ENCODE data around the gene RNF5.

RNF5 gene

GRCh38 chr6:32218167-32218566 is 40.0 kb downstream of the RNF5 start:
- Histone ChIP-seq H3K27me3 (ENCODE audit: insufficient read depth, low read length) (no peaks in the 10 kb centered on the region), H3K27ac (ENCODE audit: low read depth, low read length) (no peak overlapping the region), H3K23ac (ENCODE audit: low read length) (no peak overlapping the region), H3K4me3 (ENCODE audit: low read depth, low read length) (no peak overlapping the region), H3K79me2 (ENCODE audit: control insufficient read depth, insufficient read depth, low read length, poor library complexity) (no peaks in the 10 kb centered on the region), H3K36me3 (ENCODE audit: control insufficient read depth in 1 of 2, insufficient read depth in 2 of 2, low read length in 2 of 2) (no peaks in the 10 kb centered on the region), H2BK5ac (ENCODE audit: low read depth, low read length, poor library complexity) (no peak overlapping the region), H4K12ac (ENCODE audit: low read depth, low read length) (no peak overlapping the region), H2BK12ac (ENCODE audit: low read length) (no peak overlapping the region), H3K4ac (ENCODE audit: low read depth, low read length) (no peak overlapping the region), H2AK5ac (ENCODE audit: low read length) (no peak overlapping the region), H3K4me2 (ENCODE audit: low read length) (no peak overlapping the region), H3K4me1 (ENCODE audit: control insufficient read depth in 1 of 2, insufficient read depth in 2 of 2, low read length in 2 of 2) (no peaks in the 10 kb centered on the region), H3K9ac (ENCODE audit: low read length) (no peak overlapping the region), H2AFZ (ENCODE audit: insufficient read depth, low read length, poor library complexity) (no peak overlapping the region), H3K14ac (ENCODE audit: low read length) (no peak overlapping the region), H4K91ac (ENCODE audit: low read depth, low read length) (no peak overlapping the region), H2BK120ac (ENCODE audit: insufficient read depth, low read length, poor library complexity) (no peak overlapping the region), H4K8ac (ENCODE audit: low read depth, low read length) (no peak overlapping the region), H3K18ac (ENCODE audit: low read length) (no peak overlapping the region), H3K9me3 (ENCODE audit: insufficient read depth, low read depth, low read length) (peaks cover 2% of the 10 kb centered on the region), H3K79me1 (ENCODE audit: low read length) (no peaks in the 10 kb centered on the region)
- no CpG with 5 or more reads among the region's 7 CpGs for WGBS (ENCODE audit: extremely low coverage, insufficient coverage, insufficient read length)
- DNase-seq: no peak

- H3K27me3 ChIP-seq (ENCODE audit: insufficient read depth, low read length): no peaks in the 10 kb centered on the region
- no peak overlapping the region for H3K27ac ChIP-seq (ENCODE audit: low read depth, low read length)
- H2AK5ac ChIP-seq (ENCODE audit: low read length): no peak overlapping the region
Observed at GRCh38 chr6:32220021-32220420, 41.8 kb downstream of the RNF5 start.

GRCh38 chr6:32222333-32223230 is 44.4 kb downstream of the RNF5 start:
- H3K79me2 ChIP-seq (ENCODE audit: control insufficient read depth, insufficient read depth, low read length, poor library complexity): no peaks in the 10 kb centered on the region
- no peak overlapping the region for H3K14ac ChIP-seq (ENCODE audit: low read length)
- H3K18ac ChIP-seq (ENCODE audit: low read length): no peak overlapping the region
- H3K9me3 ChIP-seq (ENCODE audit: insufficient read depth, low read depth, low read length): peaks cover 4% of the 10 kb centered on the region
- no peak overlapping the region for H3K4me3 ChIP-seq (ENCODE audit: low read depth, low read length)
- H4K12ac ChIP-seq (ENCODE audit: low read depth, low read length): no peak overlapping the region
- no peak overlapping the region for H2AK5ac ChIP-seq (ENCODE audit: low read length)
- H3K4ac ChIP-seq (ENCODE audit: low read depth, low read length): no peak overlapping the region
- H2BK12ac ChIP-seq (ENCODE audit: low read length): no peak overlapping the region
- H3K23ac ChIP-seq (ENCODE audit: low read length): no peak overlapping the region
- WGBS (ENCODE audit: extremely low coverage, insufficient coverage, insufficient read length): no CpG with 5 or more reads among the region's 8 CpGs
- no peak overlapping the region for H2BK5ac ChIP-seq (ENCODE audit: low read depth, low read length, poor library complexity)
- H3K27me3 ChIP-seq (ENCODE audit: insufficient read depth, low read length): no peaks in the 10 kb centered on the region
- H4K91ac ChIP-seq (ENCODE audit: low read depth, low read length): no peak overlapping the region
- no peak overlapping the region for H3K9ac ChIP-seq (ENCODE audit: low read length)
- no peak overlapping the region for H4K8ac ChIP-seq (ENCODE audit: low read depth, low read length)
- DNase-seq: no peak
- no peak overlapping the region for H2AFZ ChIP-seq (ENCODE audit: insufficient read depth, low read length, poor library complexity)
- no peaks in the 10 kb centered on the region for H3K36me3 ChIP-seq (ENCODE audit: control insufficient read depth in 1 of 2, insufficient read depth in 2 of 2, low read length in 2 of 2)
- no peaks in the 10 kb centered on the region for H3K4me1 ChIP-seq (ENCODE audit: control insufficient read depth in 1 of 2, insufficient read depth in 2 of 2, low read length in 2 of 2)
- no peak overlapping the region for H3K4me2 ChIP-seq (ENCODE audit: low read length)
- H3K27ac ChIP-seq (ENCODE audit: low read depth, low read length): no peak overlapping the region
- H2BK120ac ChIP-seq (ENCODE audit: insufficient read depth, low read length, poor library complexity): no peak overlapping the region
- H3K79me1 ChIP-seq (ENCODE audit: low read length): no peaks in the 10 kb centered on the region

More at GRCh38 chr6:32220021-32220420, 41.8 kb downstream of the RNF5 start:
- Histone ChIP-seq H3K4me1 (ENCODE audit: control insufficient read depth in 1 of 2, insufficient read depth in 2 of 2, low read length in 2 of 2) (no peaks in the 10 kb centered on the region), H2BK5ac (ENCODE audit: low read depth, low read length, poor library complexity) (no peak overlapping the region), H3K79me2 (ENCODE audit: control insufficient read depth, insufficient read depth, low read length, poor library complexity) (no peaks in the 10 kb centered on the region), H4K91ac (ENCODE audit: low read depth, low read length) (no peak overlapping the region), H3K14ac (ENCODE audit: low read length) (no peak overlapping the region), H3K18ac (ENCODE audit: low read length) (no peak overlapping the region), H3K4ac (ENCODE audit: low read depth, low read length) (no peak overlapping the region), H3K79me1 (ENCODE audit: low read length) (no peaks in the 10 kb centered on the region), H4K8ac (ENCODE audit: low read depth, low read length) (no peak overlapping the region), H3K4me2 (ENCODE audit: low read length) (no peak overlapping the region), H3K9ac (ENCODE audit: low read length) (no peak overlapping the region), H2BK120ac (ENCODE audit: insufficient read depth, low read length, poor library complexity) (no peak overlapping the region), H2BK12ac (ENCODE audit: low read length) (no peak overlapping the region), H4K12ac (ENCODE audit: low read depth, low read length) (no peak overlapping the region), H3K4me3 (ENCODE audit: low read depth, low read length) (no peak overlapping the region), H3K9me3 (ENCODE audit: insufficient read depth, low read depth, low read length) (peaks cover 4% of the 10 kb centered on the region), H2AFZ (ENCODE audit: insufficient read depth, low read length, poor library complexity) (no peak overlapping the region), H3K36me3 (ENCODE audit: control insufficient read depth in 1 of 2, insufficient read depth in 2 of 2, low read length in 2 of 2) (no peaks in the 10 kb centered on the region), H3K23ac (ENCODE audit: low read length) (no peak overlapping the region)
- WGBS (ENCODE audit: extremely low coverage, insufficient coverage, insufficient read length): no CpG with 5 or more reads among the region's 4 CpGs
- DNase-seq: no peak

GRCh38 chr6:32223258-32224235 is 45.3 kb downstream of the RNF5 start, which contains the start of gene NOTCH4:
TSS of gene NOTCH4 (minus strand) at chr6:32224067. CDS start at chr6:32223928, 139 bp downstream.
- Histone ChIP-seq H4K12ac (ENCODE audit: low read depth, low read length) (no peak within 1 kb of the TSS), H3K9me3 (ENCODE audit: insufficient read depth, low read depth, low read length) (peaks cover 2% of the 10 kb centered on the region), H2BK5ac (ENCODE audit: low read depth, low read length, poor library complexity) (no peak within 1 kb of the TSS), H2AK5ac (ENCODE audit: low read length) (no peak within 1 kb of the TSS), H3K27me3 (ENCODE audit: insufficient read depth, low read length) (no peaks in the 10 kb centered on the region), H3K14ac (ENCODE audit: low read length) (no peak within 1 kb of the TSS), H2BK12ac (ENCODE audit: low read length) (no peak within 1 kb of the TSS), H3K4ac (ENCODE audit: low read depth, low read length) (no peak within 1 kb of the TSS), H3K4me1 (ENCODE audit: control insufficient read depth in 1 of 2, insufficient read depth in 2 of 2, low read length in 2 of 2) (no peaks in the 10 kb centered on the region), H3K23ac (ENCODE audit: low read length) (no peak within 1 kb of the TSS), H3K79me2 (ENCODE audit: control insufficient read depth, insufficient read depth, low read length, poor library complexity) (no peaks in the 10 kb centered on the region), H3K27ac (ENCODE audit: low read depth, low read length) (no peak within 1 kb of the TSS), H3K18ac (ENCODE audit: low read length) (no peak within 1 kb of the TSS), H3K9ac (ENCODE audit: low read length) (no peak within 1 kb of the TSS), H3K4me2 (ENCODE audit: low read length) (no peak within 1 kb of the TSS), H4K8ac (ENCODE audit: low read depth, low read length) (no peak within 1 kb of the TSS), H3K79me1 (ENCODE audit: low read length) (no peaks in the 10 kb centered on the region), H3K4me3 (ENCODE audit: low read depth, low read length) (no peak within 1 kb of the TSS), H4K91ac (ENCODE audit: low read depth, low read length) (no peak within 1 kb of the TSS), H2AFZ (ENCODE audit: insufficient read depth, low read length, poor library complexity) (no peak within 1 kb of the TSS), H2BK120ac (ENCODE audit: insufficient read depth, low read length, poor library complexity) (no peak within 1 kb of the TSS), H3K36me3 (ENCODE audit: control insufficient read depth in 1 of 2, insufficient read depth in 2 of 2, low read length in 2 of 2) (no peaks in the 10 kb centered on the region)
- DNase-seq: no peak
- no CpG with 5 or more reads among the region's 20 CpGs for WGBS (ENCODE audit: extremely low coverage, insufficient coverage, insufficient read length)

Measured in trophoblast cell (in vitro differentiated cells and primary cell).